GM12865 (cell line): ENCODE measurements around the gene POLD4.
A peak's percentile ranks its signal among the peaks of the same experiment; 100 is the strongest.

Source experiments
- DNase-seq: peaks from one replicate; pipeline ENCODE4 v3.0.0; 2010; ENCODE audit warnings: low read depth
- H3K4me3 ChIP-seq: 2 replicates; pipeline ENCODE4 v1.5.1; 2011; ENCODE audit warnings: mild to moderate bottlenecking, low read depth, low read length, control low read depth
- CTCF ChIP-seq: IDR thresholded peaks from 2 replicates; pipeline ENCODE4 v1.5.1; 2011; ENCODE audit warnings: low read length, control low read depth, low read depth, inconsistent platforms; ENCODE audit not compliant: insufficient read depth; ENCODE audit errors: missing control alignments

Gene POLD4

DNA sequence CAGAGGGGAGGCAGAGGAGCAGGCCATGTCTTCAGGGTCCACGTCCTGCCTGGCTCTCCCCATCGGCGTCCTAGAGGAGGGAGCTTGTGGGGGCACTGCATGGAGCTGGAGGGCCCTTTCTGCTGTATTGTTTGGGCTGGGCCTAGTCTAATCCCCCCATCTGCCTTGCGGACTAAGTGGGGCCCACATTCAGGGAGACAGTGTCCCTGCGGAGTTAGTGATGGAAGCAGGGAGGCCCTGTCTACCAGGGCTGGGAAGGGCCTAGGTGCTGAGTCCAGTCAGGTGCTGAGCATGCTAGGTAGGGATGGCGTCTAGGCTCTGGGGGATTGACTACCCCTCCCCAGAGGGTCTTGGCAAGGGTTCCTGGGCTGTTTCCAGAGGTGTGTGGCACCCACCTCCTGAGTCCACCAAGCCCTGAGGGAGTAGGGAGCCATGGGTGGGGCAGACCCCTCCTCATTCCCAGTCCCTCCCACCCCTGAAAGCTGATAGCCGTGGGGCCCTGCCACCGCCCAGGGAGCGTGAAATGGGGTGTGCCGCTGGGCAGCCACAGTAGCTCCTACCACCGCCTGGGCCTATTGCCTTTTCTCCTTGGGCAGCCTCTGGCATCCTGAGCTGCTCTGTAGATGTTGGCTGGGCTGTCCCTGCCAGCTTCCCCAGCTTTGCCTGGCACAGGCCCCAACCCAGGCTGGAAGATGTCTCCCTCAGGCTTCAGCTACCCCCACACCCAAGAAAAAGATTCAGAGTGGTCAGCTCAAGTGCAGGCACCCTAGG, 1.9 kb upstream of the POLD4 start:
- no peak for DNase-seq
- no peak overlapping the region for H3K4me3 ChIP-seq
- no peak for TF ChIP-seq CTCF

- peak overlapping the region; percentile 56 for H3K4me3 ChIP-seq
- DNase-seq: no peak
- no peak for TF ChIP-seq CTCF
These were observed 1.0 kb upstream of the POLD4 start for GRCh38 chr11:67354075-67355022.

DNA sequence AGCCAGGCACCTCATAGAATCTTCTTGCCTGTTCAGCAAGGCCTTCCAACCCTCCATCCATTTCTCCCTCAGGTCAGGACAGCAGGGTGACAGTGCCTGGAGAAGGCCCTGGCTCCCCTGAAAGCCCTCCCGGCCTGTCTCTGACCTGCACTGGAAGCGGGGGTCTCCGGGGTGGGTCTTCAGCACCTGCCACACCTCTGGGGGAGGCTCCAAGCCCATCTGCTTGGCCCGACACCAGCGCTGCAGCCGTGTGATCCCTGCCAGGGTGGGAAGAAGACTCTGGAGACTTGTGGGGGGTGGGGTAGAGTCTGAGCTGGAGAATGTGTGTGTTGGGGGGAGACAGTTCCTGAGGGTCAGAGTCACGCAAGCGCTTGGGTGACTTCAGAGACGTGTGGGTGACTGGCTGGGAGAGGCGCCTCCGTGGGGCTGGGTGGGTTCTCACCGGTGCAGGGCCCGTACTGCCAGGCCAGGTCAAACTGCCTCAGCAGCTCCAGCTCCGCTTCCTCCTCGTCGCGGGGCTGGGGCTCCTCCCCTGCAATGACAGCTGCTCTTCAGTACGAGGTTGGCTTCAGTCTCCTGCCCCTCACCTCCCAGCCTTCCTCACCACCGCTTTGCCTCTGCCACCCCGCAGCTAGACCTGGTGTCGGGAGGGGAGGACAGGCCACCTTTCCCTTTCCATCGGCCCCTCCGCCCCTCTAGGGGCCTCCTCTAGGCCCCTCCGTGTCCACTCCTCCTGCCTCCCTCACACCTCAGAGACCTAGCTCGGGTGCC, 615 bp downstream of the POLD4 start:
- no peak for TF ChIP-seq CTCF
- peak overlapping the region; percentile 60 for H3K4me3 ChIP-seq
- peak; percentile 84 for DNase-seq

- peak; percentile 97 for TF ChIP-seq CTCF
- peak; percentile 90 for DNase-seq
- H3K4me3 ChIP-seq: peak overlapping the region; percentile 60
These were observed 1.9 kb downstream of the POLD4 start for GRCh38 chr11:67351275-67352005.

- no peak for TF ChIP-seq CTCF
- H3K4me3 ChIP-seq: no peak overlapping the region
- DNase-seq: no peak
These were observed 3.3 kb downstream of the POLD4 start for GRCh38 chr11:67349928-67350465.

DNA sequence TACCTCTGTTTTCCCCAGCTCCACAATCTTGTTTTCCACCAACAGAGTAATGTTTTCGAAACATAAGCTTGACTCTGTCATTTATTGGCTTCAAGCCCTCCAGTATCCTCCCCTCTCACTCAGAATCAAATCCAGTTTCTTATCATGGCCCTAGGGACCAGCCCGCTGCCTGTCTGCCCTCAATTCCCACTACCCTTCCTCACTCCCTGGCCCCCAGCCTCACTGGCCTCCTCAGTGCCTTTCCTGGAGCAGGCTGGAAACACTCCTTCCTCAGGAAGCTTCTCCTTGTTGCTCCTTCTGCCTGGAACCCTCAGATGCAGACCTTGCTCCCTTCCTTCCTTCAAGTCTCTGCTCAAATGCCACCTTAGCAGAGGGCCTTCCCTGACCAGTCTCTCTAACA, 3.9 kb downstream of the POLD4 start:
- DNase-seq: no peak
- TF ChIP-seq CTCF: no peak
- no peak overlapping the region for H3K4me3 ChIP-seq
